ENCODE results near the gene CSTF3.
"Not testable (repeated sequence)": the region's sequence is repeated elsewhere in the genome, so short reads cannot be mapped to it uniquely, and the experiment has no call there.

CSTF3 gene

DNA sequence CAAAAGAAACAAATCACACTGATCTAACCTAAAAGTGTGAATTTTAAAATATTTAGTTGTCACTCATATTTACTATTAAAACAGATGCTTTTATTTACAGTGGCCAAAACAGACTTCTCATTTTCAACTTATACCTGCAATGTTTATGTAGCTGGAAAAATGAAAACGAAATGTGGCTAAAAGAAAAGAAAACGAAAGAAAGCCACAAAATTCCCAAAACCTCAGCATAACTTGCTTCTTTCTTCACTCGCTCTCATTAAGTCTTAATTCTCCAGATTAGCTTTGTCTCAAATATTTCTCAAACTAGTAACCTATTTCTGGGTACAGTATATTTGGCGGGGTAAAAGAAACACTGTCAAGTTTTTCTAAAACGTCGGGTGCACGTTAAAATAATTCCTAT, 693 bp downstream of the CSTF3 start:
- peak overlapping the region; percentile 81 for H3K4me2 ChIP-seq (ENCODE audit: low read length)
- H3K9me2 ChIP-seq (replicated peaks; ENCODE audit: control insufficient read depth, low read length), result no peaks in the 10 kb centered on the region
- peaks cover 4% of the 10 kb centered on the region; the same call in 1 of the 2 replicates for H4K20me1 ChIP-seq (ENCODE audit: control insufficient read depth, insufficient read depth, low read depth, low read length)
- peaks cover 42% of the 10 kb centered on the region for H3K4me1 ChIP-seq (ENCODE audit: control insufficient read depth, low read length)
- peaks cover 88% of the 10 kb centered on the region for H3K79me2 ChIP-seq (ENCODE audit: control insufficient read depth, low read length)
- peaks cover 53% of the 10 kb centered on the region for H3K36me3 ChIP-seq (ENCODE audit: control insufficient read depth, low read length)
- no peaks in the 10 kb centered on the region for H3K9me3 ChIP-seq (ENCODE audit: control insufficient read depth, insufficient read depth, low read length)
- H3K4me3 ChIP-seq (ENCODE audit: low read length), result peak overlapping the region; percentile 94
- H3K27ac ChIP-seq (ENCODE audit: low read depth, low read length), result peak overlapping the region; percentile 67
- peaks cover 5% of the 10 kb centered on the region; the same call in 1 of the 2 replicates for H3F3A ChIP-seq (ENCODE audit: control insufficient read depth, insufficient read depth)
- no peaks in the 10 kb centered on the region for H3K27me3 ChIP-seq (ENCODE audit: control insufficient read depth, low read length)
- TF ChIP-seq, protein P1, sequence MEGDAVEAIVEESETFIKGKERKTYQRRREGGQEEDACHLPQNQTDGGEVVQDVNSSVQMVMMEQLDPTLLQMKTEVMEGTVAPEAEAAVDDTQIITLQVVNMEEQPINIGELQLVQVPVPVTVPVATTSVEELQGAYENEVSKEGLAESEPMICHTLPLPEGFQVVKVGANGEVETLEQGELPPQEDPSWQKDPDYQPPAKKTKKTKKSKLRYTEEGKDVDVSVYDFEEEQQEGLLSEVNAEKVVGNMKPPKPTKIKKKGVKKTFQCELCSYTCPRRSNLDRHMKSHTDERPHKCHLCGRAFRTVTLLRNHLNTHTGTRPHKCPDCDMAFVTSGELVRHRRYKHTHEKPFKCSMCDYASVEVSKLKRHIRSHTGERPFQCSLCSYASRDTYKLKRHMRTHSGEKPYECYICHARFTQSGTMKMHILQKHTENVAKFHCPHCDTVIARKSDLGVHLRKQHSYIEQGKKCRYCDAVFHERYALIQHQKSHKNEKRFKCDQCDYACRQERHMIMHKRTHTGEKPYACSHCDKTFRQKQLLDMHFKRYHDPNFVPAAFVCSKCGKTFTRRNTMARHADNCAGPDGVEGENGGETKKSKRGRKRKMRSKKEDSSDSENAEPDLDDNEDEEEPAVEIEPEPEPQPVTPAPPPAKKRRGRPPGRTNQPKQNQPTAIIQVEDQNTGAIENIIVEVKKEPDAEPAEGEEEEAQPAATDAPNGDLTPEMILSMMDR (IDR thresholded peaks at IDR 0.05; ENCODE audit: low read depth, low read length, poor library complexity, severe bottlenecking), result no peak
- no peak for TF ChIP-seq EZH2phosphoT487 (IDR thresholded peaks at IDR 0.05; ENCODE audit: borderline replicate concordance, low read length)

DNA sequence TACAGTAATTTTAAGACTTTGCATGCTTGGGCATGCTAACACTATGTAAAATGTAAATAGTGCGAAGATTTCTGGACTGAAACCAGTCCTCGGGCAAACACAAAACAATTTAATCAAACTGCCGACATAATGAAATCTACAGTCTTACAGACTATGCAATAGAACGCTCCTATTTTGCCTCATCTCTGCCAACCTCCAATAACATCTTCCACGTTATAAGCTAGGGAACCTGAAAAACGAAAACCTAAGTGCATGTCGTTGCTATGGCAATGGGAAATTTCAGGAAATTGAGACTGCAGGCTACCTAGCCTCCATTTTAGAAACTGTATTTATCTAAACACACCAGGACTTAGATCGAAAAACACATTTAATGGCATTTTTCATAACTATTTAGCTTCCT, 1.1 kb downstream of the CSTF3 start:
- TF ChIP-seq, protein P1 (IDR thresholded peaks at IDR 0.05; ENCODE audit: low read depth, low read length, poor library complexity, severe bottlenecking), result no peak
- TF ChIP-seq EZH2phosphoT487 (IDR thresholded peaks at IDR 0.05; ENCODE audit: borderline replicate concordance, low read length), result no peak
- Histone ChIP-seq H3K4me2 (ENCODE audit: low read length) (peak overlapping the region; percentile 81), H3K27me3 (ENCODE audit: control insufficient read depth, low read length) (no peaks in the 10 kb centered on the region), H3K36me3 (ENCODE audit: control insufficient read depth, low read length) (peaks cover 56% of the 10 kb centered on the region), H3K27ac (ENCODE audit: low read depth, low read length) (peak overlapping the region; percentile 67), H3F3A (ENCODE audit: control insufficient read depth, insufficient read depth) (peaks cover 5% of the 10 kb centered on the region; the same call in 1 of the 2 replicates), H3K9me3 (ENCODE audit: control insufficient read depth, insufficient read depth, low read length) (no peaks in the 10 kb centered on the region), H3K79me2 (ENCODE audit: control insufficient read depth, low read length) (peaks cover 92% of the 10 kb centered on the region), H3K9me2 (replicated peaks; ENCODE audit: control insufficient read depth, low read length) (no peaks in the 10 kb centered on the region), H4K20me1 (ENCODE audit: control insufficient read depth, insufficient read depth, low read depth, low read length) (peaks cover 5% of the 10 kb centered on the region; the same call in 1 of the 2 replicates), H3K4me3 (ENCODE audit: low read length) (peak overlapping the region; percentile 94), H3K4me1 (ENCODE audit: control insufficient read depth, low read length) (peaks cover 42% of the 10 kb centered on the region)

DNA sequence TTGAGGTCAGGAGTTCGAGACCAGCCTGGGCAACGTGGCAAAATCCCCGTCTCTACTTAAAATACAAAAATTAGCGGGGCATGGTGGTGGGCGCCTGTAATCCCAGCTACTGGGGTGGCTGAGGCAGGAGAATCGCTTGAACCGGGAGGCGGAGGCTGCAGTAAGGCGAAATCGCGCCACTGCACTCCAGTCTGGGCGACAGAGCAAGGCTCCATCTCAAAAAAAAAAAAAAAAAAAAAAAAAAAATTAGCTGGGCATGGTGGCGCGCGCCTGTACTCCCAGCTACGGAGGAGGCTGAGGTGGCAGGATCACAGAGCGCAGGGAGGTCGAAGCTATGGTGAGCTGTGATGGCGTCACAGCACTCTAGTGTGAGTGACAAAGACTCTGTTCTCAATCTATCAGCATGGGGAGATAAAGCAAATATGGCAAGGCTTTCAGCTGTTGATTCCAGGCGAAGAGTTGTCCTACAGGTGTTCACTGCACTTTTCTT, 1.9 kb downstream of the CSTF3 start:
- not testable (repeated sequence) for H3K27ac ChIP-seq (ENCODE audit: low read depth, low read length)

DNA sequence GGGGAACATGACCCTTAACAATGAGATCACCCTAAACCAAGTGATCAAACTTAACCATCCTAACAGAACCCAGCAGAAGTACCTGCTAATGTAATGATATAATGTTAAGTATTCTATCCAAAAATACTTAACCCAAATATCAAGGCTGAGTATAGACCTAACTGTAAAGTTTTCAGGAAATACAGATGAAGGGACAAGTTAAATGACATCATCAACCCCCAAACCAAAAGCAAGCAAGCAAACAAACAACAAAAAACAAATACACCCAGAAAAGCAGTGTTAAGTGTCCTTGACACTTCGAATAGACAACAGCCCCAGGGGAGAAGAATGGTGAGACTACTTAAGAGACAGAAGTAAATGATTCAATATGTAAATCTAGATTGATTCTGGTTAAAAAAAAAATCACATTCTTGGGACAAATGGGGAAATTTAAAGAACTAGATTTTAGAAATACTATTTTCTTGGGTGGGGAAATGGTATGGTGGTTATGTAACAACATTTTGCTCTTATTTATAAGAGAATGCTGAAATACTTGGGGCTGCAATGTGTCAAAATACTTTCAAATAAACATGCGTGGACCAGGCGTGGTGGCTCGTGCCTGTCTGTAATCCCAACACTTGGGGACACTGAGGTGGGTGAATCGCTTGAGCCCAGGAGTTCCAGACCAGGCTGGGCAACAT, 2.5 kb downstream of the CSTF3 start:
- H3K79me2 ChIP-seq (ENCODE audit: control insufficient read depth, low read length), result peaks cover 96% of the 10 kb centered on the region
- peaks cover 42% of the 10 kb centered on the region for H3K4me1 ChIP-seq (ENCODE audit: control insufficient read depth, low read length)
- TF ChIP-seq, protein P1 (IDR thresholded peaks at IDR 0.05; ENCODE audit: low read depth, low read length, poor library complexity, severe bottlenecking), result no peak
- TF ChIP-seq EZH2phosphoT487 (IDR thresholded peaks at IDR 0.05; ENCODE audit: borderline replicate concordance, low read length), result no peak
- H3K9me3 ChIP-seq (ENCODE audit: control insufficient read depth, insufficient read depth, low read length), result no peaks in the 10 kb centered on the region
- no peak overlapping the region for H3K27ac ChIP-seq (ENCODE audit: low read depth, low read length)
- peaks cover 5% of the 10 kb centered on the region; the same call in 1 of the 2 replicates for H3F3A ChIP-seq (ENCODE audit: control insufficient read depth, insufficient read depth)
- H3K27me3 ChIP-seq (ENCODE audit: control insufficient read depth, low read length), result no peaks in the 10 kb centered on the region
- peaks cover 12% of the 10 kb centered on the region; the same call in 1 of the 2 replicates for H4K20me1 ChIP-seq (ENCODE audit: control insufficient read depth, insufficient read depth, low read depth, low read length)
- peaks cover 68% of the 10 kb centered on the region for H3K36me3 ChIP-seq (ENCODE audit: control insufficient read depth, low read length)
- peak overlapping the region; percentile 94 for H3K4me3 ChIP-seq (ENCODE audit: low read length)
- no peaks in the 10 kb centered on the region for H3K9me2 ChIP-seq (replicated peaks; ENCODE audit: control insufficient read depth, low read length)
- peak overlapping the region; percentile 81 for H3K4me2 ChIP-seq (ENCODE audit: low read length)

More for the DNA sequence above, 1.9 kb downstream of the CSTF3 start:
- H3K9me2 ChIP-seq (replicated peaks; ENCODE audit: control insufficient read depth, low read length); H3K27me3 ChIP-seq (ENCODE audit: control insufficient read depth, low read length); H3F3A ChIP-seq (ENCODE audit: control insufficient read depth, insufficient read depth); H3K9me3 ChIP-seq (ENCODE audit: control insufficient read depth, insufficient read depth, low read length); H4K20me1 ChIP-seq (ENCODE audit: control insufficient read depth, insufficient read depth, low read depth, low read length): not testable (repeated sequence)
- peak overlapping the region; percentile 94 for H3K4me3 ChIP-seq (ENCODE audit: low read length)
- H3K4me1 ChIP-seq (ENCODE audit: control insufficient read depth, low read length), result peaks cover 42% of the 10 kb centered on the region
- H3K36me3 ChIP-seq (ENCODE audit: control insufficient read depth, low read length), result peaks cover 62% of the 10 kb centered on the region
- peaks cover 94% of the 10 kb centered on the region for H3K79me2 ChIP-seq (ENCODE audit: control insufficient read depth, low read length)
- peak overlapping the region; percentile 81 for H3K4me2 ChIP-seq (ENCODE audit: low read length)

Data from DOHH2 (cell line).